AG04450 (cell line): ENCODE results near the gene ARL15. TPM values are rescaled to one million over a fixed set of nuclear protein-coding genes. Genes with fewer than 3 reads are reported as not detected.

Source experiments
- CTCF ChIA-PET: fragments of 300-600, 350-600 bp; formaldehyde crosslinking; extraction: SDS; loops from one replicate; lab custom pipeline; 2022; ENCODE audit warnings: antibody characterized with exemption, inconsistent platforms; lab: Charles Lee
- POLR2A ChIA-PET: fragments of 350-600 bp; formaldehyde crosslinking; extraction: SDS; loops from one replicate; lab custom pipeline; 2021; ENCODE audit warnings: antibody characterized with exemption, inconsistent platforms; lab: Yijun Ruan, JAX
- DNase-seq: peaks from one replicate; pipeline ENCODE4 v3.0.0-alpha.2; 2011; ENCODE audit warnings: low read depth, low spot score
- H3K27ac ChIP-seq: one replicate; pipeline ENCODE4 v1.5.1; 2012; ENCODE audit warnings: low read depth, low read length, control low read depth
- H3K27me3 ChIP-seq: one replicate; pipeline ENCODE4 v1.6.0; 2012; ENCODE audit warnings: low read length; ENCODE audit not compliant: control insufficient read depth, insufficient read depth
- H3K4me3 ChIP-seq: 2 replicates; pipeline ENCODE4 v1.5.1; 2011; ENCODE audit warnings: mild to moderate bottlenecking, low read depth, low read length, control low read depth
- H3K9me3 ChIP-seq: 2 replicates; pipeline ENCODE4 v1.5.1; 2012; ENCODE audit warnings: low read length; ENCODE audit not compliant: control insufficient read depth, insufficient read depth
- CTCF ChIP-seq: IDR thresholded peaks from 2 replicates; pipeline ENCODE4 v1.5.1; 2011; ENCODE audit warnings: low read depth, low read length, control low read depth, inconsistent platforms
- polyA plus RNA-seq: library from polyadenylated mRNA; depleted of rRNA; stranded (reverse); fragments of >200 nt; gene quantifications from 2 replicates; pipeline ENCODE4 v1.2.3, GENCODE V29; 2011

ARL15 gene
- polyA plus RNA-seq, 1 experiment, result 16.0 TPM

- no peaks in the 10 kb centered on the region for H3K9me3 ChIP-seq
- ChIA-PET POLR2A (interaction anchor here (0.6 to 1.5 kb wide), 2 partner anchors 21 to 449 kb away, joined by 3 to 5 read pairs; no protein-coding TSS in a partner anchor), CTCF (interaction anchor here (0.6 to 1.3 kb wide), 3 partner anchors 14 to 892 kb away, joined by 3 to 5 read pairs (median 3); no protein-coding TSS in a partner anchor)
- DNase-seq, result no peak
- H3K4me3 ChIP-seq, result no peak overlapping the region
- TF ChIP-seq CTCF, result no peak
- H3K27ac ChIP-seq, result no peak overlapping the region
- H3K27me3 ChIP-seq, result no peaks in the 10 kb centered on the region
Observed at GRCh38 chr5:54133917-54134316, 176.5 kb downstream of the ARL15 start.

- Histone ChIP-seq H3K27ac (no peak overlapping the region), H3K9me3 (no peaks in the 10 kb centered on the region), H3K4me3 (no peak overlapping the region), H3K27me3 (no peaks in the 10 kb centered on the region)
- ChIA-PET POLR2A (no interaction called here), CTCF (no interaction called here)
- TF ChIP-seq CTCF, result no peak
- no peak for DNase-seq
Observed at GRCh38 chr5:54120473-54120872, 189.9 kb downstream of the ARL15 start.

- Histone ChIP-seq H3K27me3 (no peaks in the 10 kb centered on the region), H3K27ac (no peak overlapping the region), H3K4me3 (no peak overlapping the region), H3K9me3 (no peaks in the 10 kb centered on the region)
- ChIA-PET CTCF (interaction anchor here (0.6 kb wide), 1 partner anchor 10 kb away, joined by 4 read pairs; no protein-coding TSS in a partner anchor), POLR2A (no interaction called here)
- no peak for DNase-seq
- no peak for TF ChIP-seq CTCF
Observed at GRCh38 chr5:54117957-54118356, 192.4 kb downstream of the ARL15 start.

- Histone ChIP-seq H3K27ac (no peak overlapping the region), H3K27me3 (no peaks in the 10 kb centered on the region), H3K9me3 (no peaks in the 10 kb centered on the region), H3K4me3 (no peak overlapping the region)
- CTCF ChIA-PET, result no interaction called here
- POLR2A ChIA-PET, result no interaction called here
- no peak for DNase-seq
- TF ChIP-seq CTCF, result no peak
Observed at GRCh38 chr5:54115735-54116403, 194.5 kb downstream of the ARL15 start.

GRCh38 chr5:54113060-54113459 lies 197.3 kb downstream of the ARL15 start:
- no peak overlapping the region for H3K4me3 ChIP-seq
- ChIA-PET CTCF (interaction anchor here (0.6 kb wide), 1 partner anchor 556 kb away, joined by 4 read pairs; no protein-coding TSS in a partner anchor), POLR2A (interaction anchor here (0.5 kb wide), 1 partner anchor 22 kb away, joined by 3 read pairs; no protein-coding TSS in a partner anchor)

More at GRCh38 chr5:54113060-54113459, 197.3 kb downstream of the ARL15 start:
- Histone ChIP-seq H3K27me3 (no peaks in the 10 kb centered on the region), H3K27ac (no peak overlapping the region), H3K9me3 (no peaks in the 10 kb centered on the region)
- no peak for DNase-seq
- no peak for TF ChIP-seq CTCF
